Neutrophil (primary cell): Measurements from ENCODE around the gene B4GALNT2.

ENCODE experiments used
- H3K27ac ChIP-seq: fragments of 200-600 bp; sonication (generic); 2 replicates; pipeline ENCODE4 v1.5.1; 2016; ENCODE audit warnings: mild to moderate bottlenecking, moderate library complexity
- H3K27me3 ChIP-seq: fragments of 200-600 bp; sonication (generic); 2 replicates; pipeline ENCODE4 v1.6.0; 2016; ENCODE audit warnings: mild to moderate bottlenecking
- H3K36me3 ChIP-seq: fragments of 200-600 bp; sonication (generic); 2 replicates; pipeline ENCODE4 v1.5.1; 2017
- H3K4me1 ChIP-seq, 2 experiments: fragments of 200-600 bp in 1 of 2; sonication (generic) in 1 of 2; 1 replicate in 1 of 2; 2 replicates in 1 of 2; pipeline versions ENCODE4 v1.5.1 to v1.6.1; 2013 to 2016; ENCODE audit warnings: low read depth in 1 of 2, low read length in 1 of 2, mild to moderate bottlenecking in 1 of 2, moderate library complexity in 1 of 2; ENCODE audit not compliant: control insufficient read depth in 1 of 2, insufficient read depth in 1 of 2
- H3K4me3 ChIP-seq, 2 experiments: fragments of 200-600 bp in 1 of 2; sonication (generic) in 1 of 2; 1 replicate in 1 of 2; 2 replicates in 1 of 2; pipeline ENCODE4 v1.5.1; 2013 to 2016; ENCODE audit warnings: low read depth in 1 of 2, low read length in 1 of 2, mild to moderate bottlenecking in 1 of 2, moderate library complexity in 1 of 2
- H3K9me3 ChIP-seq: fragments of 200-600 bp; sonication (generic); 2 replicates; pipeline ENCODE4 v1.5.1; 2016
- CTCF ChIP-seq: fragments of 200-600 bp; sonication (generic); IDR thresholded peaks from 2 replicates; pipeline ENCODE4 v1.5.1; 2016; ENCODE audit warnings: antibody characterized with exemption

The B4GALNT2 gene

GRCh38 chr17:49214676-49215360, 82.2 kb downstream of the B4GALNT2 start:
- Histone ChIP-seq H3K27me3 (peaks cover 31% of the 10 kb centered on the region), H3K9me3 (no peaks in the 10 kb centered on the region), H3K27ac (no peak overlapping the region), H3K4me1 (peaks cover 44 to 51% of the 10 kb centered on the region in 2 experiments), H3K4me3 (no peak overlapping the region), H3K36me3 (no peaks in the 10 kb centered on the region)
- no peak for TF ChIP-seq CTCF

- Histone ChIP-seq H3K27ac (peak overlapping the region; percentile 93), H3K4me1 (peaks cover 49 to 50% of the 10 kb centered on the region in 2 experiments), H3K4me3 (no peak overlapping the region), H3K9me3 (no peaks in the 10 kb centered on the region), H3K27me3 (peaks cover 16% of the 10 kb centered on the region), H3K36me3 (no peaks in the 10 kb centered on the region)
- no peak for TF ChIP-seq CTCF
Observed at GRCh38 chr17:49216482-49216881, 83.9 kb downstream of the B4GALNT2 start.

- Histone ChIP-seq H3K27me3 (peaks cover 17% of the 10 kb centered on the region), H3K27ac (peak overlapping the region; percentile 93), H3K36me3 (peaks cover 3% of the 10 kb centered on the region), H3K4me3 (peak overlapping the region; percentile 1 to 35), H3K4me1 (peaks cover 49 to 50% of the 10 kb centered on the region in 2 experiments), H3K9me3 (no peaks in the 10 kb centered on the region)
- TF ChIP-seq CTCF, result no peak
Observed at GRCh38 chr17:49216953-49217650, 84.5 kb downstream of the B4GALNT2 start.

GRCh38 chr17:49217651-49218413, 85.3 kb downstream of the B4GALNT2 start:
- H3K27ac ChIP-seq, result peak overlapping the region; percentile 93
- no peaks in the 10 kb centered on the region for H3K9me3 ChIP-seq
- peaks cover 10% of the 10 kb centered on the region for H3K36me3 ChIP-seq
- peak; percentile 21 for TF ChIP-seq CTCF
- peak overlapping the region; percentile 29 to 35 for H3K4me3 ChIP-seq
- peaks cover 51 to 52% of the 10 kb centered on the region in 2 experiments for H3K4me1 ChIP-seq
- H3K27me3 ChIP-seq, result peaks cover 16% of the 10 kb centered on the region

- Histone ChIP-seq H3K4me1 (peaks cover 65 to 66% of the 10 kb centered on the region in 2 experiments), H3K27me3 (peaks cover 27% of the 10 kb centered on the region), H3K9me3 (no peaks in the 10 kb centered on the region), H3K4me3 (peak overlapping the region; percentile 29 to 35), H3K27ac (peak overlapping the region; percentile 93), H3K36me3 (peaks cover 24% of the 10 kb centered on the region)
- TF ChIP-seq CTCF, result peak; percentile 12
Observed at GRCh38 chr17:49218941-49219913, 86.7 kb downstream of the B4GALNT2 start.
